ENCODE measurements around the gene NDRG4. TPM values are rescaled to one million over a fixed set of nuclear protein-coding genes. Genes with fewer than 3 reads are reported as not detected.

The NDRG4 gene
- total RNA-seq, 6 experiments from 2014 or later, result 1.5 to 5.3 (median 3.6) TPM

DNA sequence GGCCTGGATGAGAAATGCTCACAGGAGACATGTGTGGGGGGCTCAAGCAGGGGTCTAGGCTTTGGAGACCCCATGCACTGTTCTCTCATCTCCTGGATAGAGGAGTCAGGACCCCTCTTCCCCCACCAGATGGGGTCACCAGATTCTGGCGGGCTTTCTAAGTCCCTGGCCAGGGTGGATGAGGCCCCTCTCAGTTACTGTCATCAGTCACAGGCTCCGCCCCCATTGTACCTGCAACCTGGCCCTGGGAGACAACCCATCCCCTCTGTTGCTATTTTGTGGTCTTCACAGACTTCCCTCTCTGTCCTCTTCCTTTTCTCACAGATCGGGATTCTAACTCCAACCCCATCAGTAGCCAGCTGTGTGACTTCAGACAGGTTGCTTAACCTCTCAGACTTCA lies 33.5 kb upstream of the NDRG4 start:
- Mint-ChIP-seq H3K27ac (no peak overlapping the region), H3K4me3 (no peak overlapping the region), H3K27me3 (ENCODE audit: insufficient read depth) (peaks cover 63% of the 10 kb centered on the region), H3K36me3 (ENCODE audit: low read depth) (no peaks in the 10 kb centered on the region), H3K4me1 (ENCODE audit: low read depth) (no peaks in the 10 kb centered on the region; the same call in 1 of the 2 replicates), H3K9me3 (no peaks in the 10 kb centered on the region)
- DNase-seq, result no peak
- TF ChIP-seq, protein P1, sequence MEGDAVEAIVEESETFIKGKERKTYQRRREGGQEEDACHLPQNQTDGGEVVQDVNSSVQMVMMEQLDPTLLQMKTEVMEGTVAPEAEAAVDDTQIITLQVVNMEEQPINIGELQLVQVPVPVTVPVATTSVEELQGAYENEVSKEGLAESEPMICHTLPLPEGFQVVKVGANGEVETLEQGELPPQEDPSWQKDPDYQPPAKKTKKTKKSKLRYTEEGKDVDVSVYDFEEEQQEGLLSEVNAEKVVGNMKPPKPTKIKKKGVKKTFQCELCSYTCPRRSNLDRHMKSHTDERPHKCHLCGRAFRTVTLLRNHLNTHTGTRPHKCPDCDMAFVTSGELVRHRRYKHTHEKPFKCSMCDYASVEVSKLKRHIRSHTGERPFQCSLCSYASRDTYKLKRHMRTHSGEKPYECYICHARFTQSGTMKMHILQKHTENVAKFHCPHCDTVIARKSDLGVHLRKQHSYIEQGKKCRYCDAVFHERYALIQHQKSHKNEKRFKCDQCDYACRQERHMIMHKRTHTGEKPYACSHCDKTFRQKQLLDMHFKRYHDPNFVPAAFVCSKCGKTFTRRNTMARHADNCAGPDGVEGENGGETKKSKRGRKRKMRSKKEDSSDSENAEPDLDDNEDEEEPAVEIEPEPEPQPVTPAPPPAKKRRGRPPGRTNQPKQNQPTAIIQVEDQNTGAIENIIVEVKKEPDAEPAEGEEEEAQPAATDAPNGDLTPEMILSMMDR (IDR thresholded peaks at IDR 0.05), result no peak

DNA sequence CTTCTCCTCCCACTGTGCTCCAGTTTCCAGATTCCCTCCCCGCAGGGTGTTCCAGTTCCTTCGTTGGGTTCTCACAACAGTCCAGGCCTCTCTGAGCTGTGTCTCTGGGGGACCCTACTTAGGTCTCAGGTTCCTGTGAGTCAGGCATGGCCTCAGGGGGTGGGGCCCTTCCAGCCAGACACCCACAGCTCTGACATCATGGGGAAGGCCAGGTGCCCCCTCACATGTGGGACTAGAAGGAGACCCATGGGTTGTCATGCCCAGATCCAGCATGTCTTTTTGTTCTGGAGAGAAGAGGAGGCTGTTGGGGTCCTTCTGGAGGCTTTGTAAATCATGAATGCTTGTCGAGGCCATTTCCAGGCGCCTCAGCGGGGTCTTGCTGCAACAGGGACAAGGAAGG lies 32.0 kb upstream of the NDRG4 start:
- Mint-ChIP-seq H3K9me3 (no peaks in the 10 kb centered on the region), H3K4me3 (no peak overlapping the region), H3K27ac (no peak overlapping the region), H3K36me3 (ENCODE audit: low read depth) (no peaks in the 10 kb centered on the region), H3K4me1 (ENCODE audit: low read depth) (no peaks in the 10 kb centered on the region; the same call in 1 of the 2 replicates), H3K27me3 (ENCODE audit: insufficient read depth) (peaks cover 60% of the 10 kb centered on the region)
- no peak for DNase-seq
- TF ChIP-seq, protein P1 (IDR thresholded peaks at IDR 0.05), result no peak

DNA sequence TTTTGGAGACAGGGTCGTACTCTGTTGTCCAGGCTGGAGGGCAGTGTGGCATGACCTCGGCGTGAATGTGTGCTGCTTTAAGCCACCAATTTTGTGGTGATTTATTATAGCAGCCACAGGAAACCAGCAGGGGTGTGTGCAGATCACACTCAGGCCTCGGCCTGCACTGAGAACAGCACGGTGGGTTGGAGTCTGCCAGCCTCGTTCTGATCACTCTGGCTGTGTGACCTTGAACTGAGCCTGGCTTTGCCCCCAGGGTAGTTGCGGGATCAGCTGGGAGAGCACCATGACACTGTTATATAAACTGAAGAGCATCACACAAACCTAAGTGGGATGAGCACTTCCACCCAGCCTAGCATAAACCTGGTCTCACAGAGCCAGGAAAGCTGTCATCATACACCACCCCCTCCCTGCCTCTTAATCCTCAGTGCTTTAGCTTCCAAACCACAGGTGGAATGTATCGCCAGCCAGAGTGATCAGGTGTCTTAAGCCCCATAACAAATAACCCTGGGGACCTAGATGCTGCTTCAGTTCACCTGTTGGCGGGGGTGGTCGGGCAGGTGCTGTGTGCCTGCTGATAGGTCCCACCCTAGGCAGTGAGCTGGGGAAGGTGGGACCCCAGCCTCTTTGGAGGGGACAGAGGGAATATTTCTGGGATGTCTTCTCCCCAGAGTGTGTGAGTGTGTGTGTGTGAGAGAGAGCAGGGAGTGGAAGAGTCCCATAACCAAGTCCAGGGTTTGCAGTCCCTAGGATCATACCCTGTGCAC lies 28.6 kb upstream of the NDRG4 start:
- Mint-ChIP-seq H3K27ac (no peak overlapping the region), H3K27me3 (ENCODE audit: insufficient read depth) (peaks cover 61% of the 10 kb centered on the region), H3K36me3 (ENCODE audit: low read depth) (no peaks in the 10 kb centered on the region), H3K4me3 (no peak overlapping the region), H3K4me1 (ENCODE audit: low read depth) (no peaks in the 10 kb centered on the region), H3K9me3 (no peaks in the 10 kb centered on the region)
- TF ChIP-seq, protein P1 (IDR thresholded peaks at IDR 0.05), result no peak
- DNase-seq, result no peak

DNA sequence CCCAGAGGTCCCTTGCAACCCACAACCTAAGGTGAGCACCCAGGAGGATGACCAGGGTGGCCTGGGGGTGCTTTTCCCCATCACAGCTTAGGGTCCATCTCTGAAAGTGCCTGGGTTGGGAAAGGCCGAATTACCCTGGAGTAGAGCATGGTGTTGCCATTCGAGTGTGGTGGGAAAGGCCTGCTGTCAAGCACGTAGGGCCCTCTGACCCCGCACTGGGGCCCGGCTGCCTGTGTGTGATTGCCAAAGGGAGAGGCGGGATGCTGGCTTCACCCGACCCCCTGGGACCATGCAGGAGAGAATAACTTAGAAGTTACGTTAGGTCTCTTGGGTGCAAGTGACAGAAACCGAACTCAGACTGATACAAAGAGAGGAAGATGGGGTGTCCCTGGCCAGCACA lies 27.7 kb upstream of the NDRG4 start:
- Mint-ChIP-seq H3K27ac (no peak overlapping the region), H3K4me1 (ENCODE audit: low read depth) (no peaks in the 10 kb centered on the region), H3K4me3 (no peak overlapping the region), H3K27me3 (ENCODE audit: insufficient read depth) (peaks cover 54% of the 10 kb centered on the region), H3K36me3 (ENCODE audit: low read depth) (no peaks in the 10 kb centered on the region), H3K9me3 (no peaks in the 10 kb centered on the region)
- TF ChIP-seq, protein P1 (IDR thresholded peaks at IDR 0.05), result no peak
- no peak for DNase-seq

DNA sequence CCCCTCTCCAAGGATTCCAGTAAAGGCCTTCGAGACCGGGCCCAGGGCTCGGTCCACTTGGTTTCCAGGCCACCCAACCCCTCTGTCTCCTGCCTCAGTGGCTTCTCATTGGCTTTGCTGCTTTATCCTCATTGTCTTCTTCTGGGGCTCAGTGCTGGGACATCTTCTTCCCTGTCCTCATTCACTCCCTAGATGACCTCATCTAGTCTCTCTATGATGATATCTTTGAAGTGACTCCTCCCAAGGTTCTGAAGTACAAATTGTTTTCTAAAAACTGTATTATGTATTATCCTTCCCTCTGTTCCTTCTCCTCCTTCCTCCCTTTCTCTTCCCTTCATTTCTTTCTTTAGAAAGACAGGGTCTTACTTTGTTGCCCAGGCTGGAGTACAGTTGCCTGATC lies 27.1 kb upstream of the NDRG4 start:
- no peaks in the 10 kb centered on the region for H3K9me3 Mint-ChIP-seq
- H3K27me3 Mint-ChIP-seq (ENCODE audit: insufficient read depth), result peaks cover 50% of the 10 kb centered on the region
- H3K27ac Mint-ChIP-seq, result no peak overlapping the region
- TF ChIP-seq, protein P1 (IDR thresholded peaks at IDR 0.05), result no peak
- no peak for DNase-seq
- no peak overlapping the region; the same call in 1 of the 2 replicates for H3K4me3 Mint-ChIP-seq
- H3K36me3 Mint-ChIP-seq (ENCODE audit: low read depth), result no peaks in the 10 kb centered on the region
- no peaks in the 10 kb centered on the region for H3K4me1 Mint-ChIP-seq (ENCODE audit: low read depth)
